ENCODE results near the gene SUN1.

DNA sequence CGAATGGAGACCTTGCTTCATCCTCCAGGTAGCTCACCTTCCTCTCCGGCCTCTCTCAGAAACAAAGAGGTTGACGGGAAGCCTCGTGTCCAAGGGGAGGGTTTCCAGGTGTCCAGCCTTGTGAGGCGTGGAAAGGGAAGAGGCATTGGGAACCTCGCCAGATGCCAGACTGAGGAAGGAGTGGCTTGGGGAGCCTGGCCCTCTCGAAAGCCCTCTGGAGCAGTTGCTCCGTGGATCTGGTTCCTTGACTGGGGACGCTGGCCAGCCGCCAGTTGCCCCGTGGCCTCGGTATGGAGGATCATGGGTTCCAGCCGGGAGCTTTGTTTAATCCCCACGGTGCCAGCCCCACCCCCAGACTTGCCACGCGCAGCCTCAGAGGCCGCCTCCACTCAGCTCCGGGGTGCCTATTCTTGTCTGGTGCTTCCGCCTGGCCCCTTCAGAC is 30.3 kb upstream of the SUN1 start:
- TF ChIP-seq, protein P1, sequence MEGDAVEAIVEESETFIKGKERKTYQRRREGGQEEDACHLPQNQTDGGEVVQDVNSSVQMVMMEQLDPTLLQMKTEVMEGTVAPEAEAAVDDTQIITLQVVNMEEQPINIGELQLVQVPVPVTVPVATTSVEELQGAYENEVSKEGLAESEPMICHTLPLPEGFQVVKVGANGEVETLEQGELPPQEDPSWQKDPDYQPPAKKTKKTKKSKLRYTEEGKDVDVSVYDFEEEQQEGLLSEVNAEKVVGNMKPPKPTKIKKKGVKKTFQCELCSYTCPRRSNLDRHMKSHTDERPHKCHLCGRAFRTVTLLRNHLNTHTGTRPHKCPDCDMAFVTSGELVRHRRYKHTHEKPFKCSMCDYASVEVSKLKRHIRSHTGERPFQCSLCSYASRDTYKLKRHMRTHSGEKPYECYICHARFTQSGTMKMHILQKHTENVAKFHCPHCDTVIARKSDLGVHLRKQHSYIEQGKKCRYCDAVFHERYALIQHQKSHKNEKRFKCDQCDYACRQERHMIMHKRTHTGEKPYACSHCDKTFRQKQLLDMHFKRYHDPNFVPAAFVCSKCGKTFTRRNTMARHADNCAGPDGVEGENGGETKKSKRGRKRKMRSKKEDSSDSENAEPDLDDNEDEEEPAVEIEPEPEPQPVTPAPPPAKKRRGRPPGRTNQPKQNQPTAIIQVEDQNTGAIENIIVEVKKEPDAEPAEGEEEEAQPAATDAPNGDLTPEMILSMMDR (IDR thresholded peaks at IDR 0.05; ENCODE audit: low read depth, low read length, missing input control), result no peak
- no peak for TF ChIP-seq YY1 (IDR thresholded peaks at IDR 0.05)
- TF ChIP-seq HNF4G (IDR thresholded peaks at IDR 0.05), result no peak
- no peak for TF ChIP-seq TAF1 (conservative IDR thresholded peaks at IDR 0.05)
- TF ChIP-seq REST (IDR thresholded peaks at IDR 0.05), result no peak
- TF ChIP-seq HNF4A (conservative IDR thresholded peaks at IDR 0.05), result no peak
- no peak for TF ChIP-seq RAD21 (IDR thresholded peaks at IDR 0.05)
- no peak for TF ChIP-seq MAX (IDR thresholded peaks at IDR 0.05)
- no peak for TF ChIP-seq JUND (IDR thresholded peaks at IDR 0.05)
- TF ChIP-seq ATF3 (IDR thresholded peaks at IDR 0.05), result no peak
- no peak for TF ChIP-seq NR2F2 (IDR thresholded peaks at IDR 0.05)
- TF ChIP-seq GABPA (IDR thresholded peaks at IDR 0.05 in 1 of 2, conservative IDR thresholded peaks at IDR 0.05 in 1 of 2), result no peak
- no peak for TF ChIP-seq FOXA1 (IDR thresholded peaks at IDR 0.05)
